ENCODE data around the gene DAPL1. TPM values are rescaled to one million over a fixed set of nuclear protein-coding genes. Genes with fewer than 3 reads are reported as not detected.

Gene DAPL1, protein sequence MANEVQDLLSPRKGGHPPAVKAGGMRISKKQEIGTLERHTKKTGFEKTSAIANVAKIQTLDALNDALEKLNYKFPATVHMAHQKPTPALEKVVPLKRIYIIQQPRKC
- total RNA-seq (not detected in 2 replicates), polyA plus RNA-seq (not detected in 2 replicates)

DNA sequence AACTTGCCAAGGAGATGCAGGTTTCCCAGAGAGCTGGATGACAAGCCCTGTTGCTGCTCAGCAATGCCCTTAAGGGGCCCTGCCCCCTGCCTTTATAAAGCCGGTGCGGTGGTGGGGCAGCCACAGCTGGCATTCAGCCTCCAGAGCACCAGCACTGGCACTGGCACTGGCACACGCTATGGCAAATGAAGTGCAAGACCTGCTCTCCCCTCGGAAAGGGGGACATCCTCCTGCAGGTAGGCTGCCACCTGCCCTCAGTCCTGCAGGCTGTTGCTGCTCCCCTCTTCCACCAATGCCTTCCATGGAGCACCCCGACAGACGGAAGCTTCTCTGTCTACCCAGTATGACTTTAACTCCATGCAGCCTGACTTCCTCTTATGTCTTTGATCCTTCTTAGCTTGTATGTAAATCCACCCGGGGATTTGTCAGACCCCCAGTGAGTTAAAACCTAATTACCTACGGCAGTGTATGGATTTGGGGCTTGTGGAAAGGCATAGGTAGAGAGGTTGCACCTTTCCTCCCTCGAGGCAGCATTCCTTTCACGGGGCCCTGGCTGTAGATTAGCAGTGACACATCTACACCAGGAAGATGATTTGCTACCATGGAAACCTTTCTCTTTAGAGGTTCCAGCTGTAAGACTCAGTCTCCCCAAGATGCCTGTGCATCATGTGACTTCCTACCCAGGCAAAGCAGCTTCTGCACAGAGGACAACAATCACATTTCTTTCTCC lies at the start of gene DAPL1:
TSS of gene DAPL1 (plus strand) at position 123 of the 730 bp plus-strand sequence. CDS start at position 179, 56 bp downstream.
- Histone ChIP-seq H3K4me1 (ENCODE audit: insufficient read depth) (no peaks in the 10 kb centered on the region), H3K36me3 (replicated peaks; ENCODE audit: insufficient read depth, low read depth) (no peaks in the 10 kb centered on the region), H3K27me3 (peaks cover 5% of the 10 kb centered on the region), H3K4me2 (no peak within 1 kb of the TSS), H4K20me1 (ENCODE audit: insufficient read depth, poor library complexity, severe bottlenecking) (no peaks in the 10 kb centered on the region), H3K79me2 (no peaks in the 10 kb centered on the region), H3K27ac (no peak within 1 kb of the TSS), H2AFZ (no peak within 1 kb of the TSS), H3K4me3 (no peak within 1 kb of the TSS), H3K9me3 (ENCODE audit: low read depth) (no peaks in the 10 kb centered on the region), H3K9me2 (replicated peaks; ENCODE audit: insufficient read depth) (no peaks in the 10 kb centered on the region)
- no peak for DNase-seq (ENCODE audit: low spot score)
- 31% methylated on average over 10 of the region's 10 CpGs for WGBS (ENCODE audit: low lambda C conversion rate, missing lambda C conversion rate)
- TF ChIP-seq EZH2 (IDR thresholded peaks at IDR 0.05; ENCODE audit: borderline replicate concordance) (no peak), CTCF (IDR thresholded peaks at IDR 0.05; ENCODE audit: poor library complexity) (no peak), EZH2phosphoT487 (IDR thresholded peaks at IDR 0.05; ENCODE audit: low read depth, severe bottlenecking, unreplicated experiment) (no peak)

GRCh38 chr2:158745866-158746382 lies 49.2 kb upstream of the DAPL1 start:
- 43% methylated on average over 7 of the region's 7 CpGs for WGBS (ENCODE audit: low lambda C conversion rate, missing lambda C conversion rate)
- DNase-seq (ENCODE audit: low spot score): no peak
- Histone ChIP-seq H3K4me1 (ENCODE audit: insufficient read depth) (no peaks in the 10 kb centered on the region), H3K36me3 (replicated peaks; ENCODE audit: insufficient read depth, low read depth) (no peaks in the 10 kb centered on the region), H3K9me3 (ENCODE audit: low read depth) (no peaks in the 10 kb centered on the region), H4K20me1 (ENCODE audit: insufficient read depth, poor library complexity, severe bottlenecking) (no peaks in the 10 kb centered on the region), H3K27me3 (peaks cover 11% of the 10 kb centered on the region), H3K4me2 (no peak overlapping the region), H2AFZ (no peak overlapping the region), H3K9me2 (replicated peaks; ENCODE audit: insufficient read depth) (no peaks in the 10 kb centered on the region), H3K27ac (no peak overlapping the region), H3K79me2 (no peaks in the 10 kb centered on the region), H3K4me3 (no peak overlapping the region)
- TF ChIP-seq CTCF (IDR thresholded peaks at IDR 0.05; ENCODE audit: poor library complexity) (no peak), EZH2phosphoT487 (IDR thresholded peaks at IDR 0.05; ENCODE audit: low read depth, severe bottlenecking, unreplicated experiment) (no peak), EZH2 (IDR thresholded peaks at IDR 0.05; ENCODE audit: borderline replicate concordance) (no peak)

DNA sequence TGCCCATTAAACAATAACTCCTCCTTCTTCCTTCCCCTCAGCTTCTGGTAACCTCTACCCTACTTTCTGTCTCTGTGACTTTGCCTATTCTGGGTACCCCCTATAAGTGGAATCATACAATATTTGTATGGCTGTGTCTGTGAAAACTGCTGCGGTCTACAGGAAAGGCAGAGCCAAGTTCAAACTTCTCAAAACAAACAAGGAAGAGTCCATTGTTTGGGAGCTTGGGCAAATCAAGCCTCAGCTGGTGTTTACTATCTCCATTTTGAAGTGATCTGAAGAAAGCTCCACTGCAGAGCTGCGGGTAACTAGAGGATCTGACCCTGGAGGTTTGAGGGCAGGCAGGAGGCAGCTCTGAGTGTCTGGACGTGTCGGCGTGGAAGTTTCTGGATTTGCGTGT lies 48.6 kb upstream of the DAPL1 start:
- TF ChIP-seq EZH2phosphoT487 (IDR thresholded peaks at IDR 0.05; ENCODE audit: low read depth, severe bottlenecking, unreplicated experiment) (no peak), CTCF (IDR thresholded peaks at IDR 0.05; ENCODE audit: poor library complexity) (no peak)
- 69% methylated on average over 6 of the region's 6 CpGs for WGBS (ENCODE audit: low lambda C conversion rate, missing lambda C conversion rate)
- H3K4me1 ChIP-seq (ENCODE audit: insufficient read depth): no peaks in the 10 kb centered on the region

More for the DNA sequence above, 48.6 kb upstream of the DAPL1 start:
- H3K9me2 ChIP-seq (replicated peaks; ENCODE audit: insufficient read depth): no peaks in the 10 kb centered on the region
- H3K4me2 ChIP-seq: no peak overlapping the region
- H3K27me3 ChIP-seq: peaks cover 11% of the 10 kb centered on the region
- H4K20me1 ChIP-seq (ENCODE audit: insufficient read depth, poor library complexity, severe bottlenecking): no peaks in the 10 kb centered on the region
- H3K36me3 ChIP-seq (replicated peaks; ENCODE audit: insufficient read depth, low read depth): no peaks in the 10 kb centered on the region
- no peaks in the 10 kb centered on the region for H3K9me3 ChIP-seq (ENCODE audit: low read depth)
- no peak for DNase-seq (ENCODE audit: low spot score)
- H3K4me3 ChIP-seq: no peak overlapping the region
- no peak overlapping the region for H2AFZ ChIP-seq
- no peaks in the 10 kb centered on the region for H3K79me2 ChIP-seq
- no peak overlapping the region for H3K27ac ChIP-seq

Data from hepatocyte (in vitro differentiated cells).